ENCODE results near the gene POLR3A. TPM values are rescaled to one million over a fixed set of nuclear protein-coding genes. Genes with fewer than 3 reads are reported as not detected.

POLR3A gene
- total RNA-seq, 1 donor from 2014 or later = 16.9 TPM

GRCh38 chr10:78038791-78039547, 9.7 kb upstream of the POLR3A start:
- H3K4me3 ChIP-seq = no peak overlapping the region
- TF ChIP-seq POLR2A (IDR thresholded peaks at IDR 0.05) = no peak
- TF ChIP-seq POLR2AphosphoS5 (IDR thresholded peaks at IDR 0.05; ENCODE audit: insufficient read depth in 1 of 2, low read depth in 1 of 2) = no peak
- H3K27me3 ChIP-seq = no peaks in the 10 kb centered on the region
- peaks cover 58% of the 10 kb centered on the region for H3K4me1 ChIP-seq
- peaks cover 0 to 72% of the 10 kb centered on the region in 2 donors for H3K36me3 ChIP-seq
- intact Hi-C loops (cut with DNase I) = no loop called here
- DNase-seq (ENCODE audit: extremely low spot score in 2 of 2) = no peak
- H3K27ac ChIP-seq = no peak overlapping the region
- no peaks in the 10 kb centered on the region for H3K9me3 ChIP-seq

- peaks cover 61% of the 10 kb centered on the region for H3K4me1 ChIP-seq
- H3K36me3 ChIP-seq = peaks cover 0 to 72% of the 10 kb centered on the region in 2 donors
- DNase-seq (ENCODE audit: extremely low spot score in 2 of 2) = no peak
- intact Hi-C loops (cut with DNase I) = no loop called here
- TF ChIP-seq CTCF (IDR thresholded peaks at IDR 0.05) (no peak), POLR2AphosphoS5 (IDR thresholded peaks at IDR 0.05; ENCODE audit: insufficient read depth in 1 of 2, low read depth in 1 of 2) (no peak), POLR2A (IDR thresholded peaks at IDR 0.05) (no peak)
- no peak overlapping the region for H3K4me3 ChIP-seq
- H3K9me3 ChIP-seq = no peaks in the 10 kb centered on the region
- H3K27me3 ChIP-seq = no peaks in the 10 kb centered on the region
- no peak overlapping the region for H3K27ac ChIP-seq
Measured at GRCh38 chr10:78038105-78038504, 8.8 kb upstream of the POLR3A start.

GRCh38 chr10:78035933-78036583, 6.7 kb upstream of the POLR3A start:
- Histone ChIP-seq H3K9me3 (no peaks in the 10 kb centered on the region), H3K27ac (peak overlapping the region; percentile 2), H3K36me3 (peaks cover 0 to 58% of the 10 kb centered on the region in 2 donors), H3K4me3 (no peak overlapping the region), H3K27me3 (no peaks in the 10 kb centered on the region), H3K4me1 (peaks cover 63% of the 10 kb centered on the region)
- intact Hi-C loops (cut with DNase I) = no loop called here
- DNase-seq (ENCODE audit: extremely low spot score in 2 of 2) = no peak
- TF ChIP-seq CTCF (IDR thresholded peaks at IDR 0.05) (no peak), POLR2A (IDR thresholded peaks at IDR 0.05) (no peak), POLR2AphosphoS5 (IDR thresholded peaks at IDR 0.05; ENCODE audit: insufficient read depth in 1 of 2, low read depth in 1 of 2) (no peak)

- Histone ChIP-seq H3K4me1 (peaks cover 63% of the 10 kb centered on the region), H3K36me3 (peaks cover 0 to 52% of the 10 kb centered on the region in 2 donors), H3K4me3 (no peak overlapping the region), H3K27me3 (no peaks in the 10 kb centered on the region), H3K27ac (peak overlapping the region; percentile 74), H3K9me3 (no peaks in the 10 kb centered on the region)
- TF ChIP-seq POLR2AphosphoS5 (IDR thresholded peaks at IDR 0.05; ENCODE audit: insufficient read depth in 1 of 2, low read depth in 1 of 2) (no peak), CTCF (IDR thresholded peaks at IDR 0.05) (no peak), POLR2A (IDR thresholded peaks at IDR 0.05) (no peak)
- no peak for DNase-seq (ENCODE audit: extremely low spot score in 2 of 2)
- intact Hi-C loops (cut with DNase I) = no loop called here
Measured at GRCh38 chr10:78035437-78035836, 6.1 kb upstream of the POLR3A start.

GRCh38 chr10:78035025-78035424, 5.7 kb upstream of the POLR3A start:
- intact Hi-C loops (cut with DNase I) = no loop called here
- TF ChIP-seq POLR2A (IDR thresholded peaks at IDR 0.05) (no peak), CTCF (IDR thresholded peaks at IDR 0.05) (no peak), POLR2AphosphoS5 (IDR thresholded peaks at IDR 0.05; ENCODE audit: insufficient read depth in 1 of 2, low read depth in 1 of 2) (no peak)
- H3K36me3 ChIP-seq = peaks cover 0 to 50% of the 10 kb centered on the region in 2 donors
- H3K27me3 ChIP-seq = no peaks in the 10 kb centered on the region
- H3K4me3 ChIP-seq = peak overlapping the region; percentile 68 to 78
- H3K4me1 ChIP-seq = peaks cover 64% of the 10 kb centered on the region
- H3K9me3 ChIP-seq = no peaks in the 10 kb centered on the region
- peak overlapping the region; percentile 74 for H3K27ac ChIP-seq
- DNase-seq (ENCODE audit: extremely low spot score in 2 of 2) = no peak
